Panc1 (cell line): ENCODE data around the gene MAP7D3. TPM values are rescaled to one million over a fixed set of nuclear protein-coding genes. Genes with fewer than 3 reads are reported as not detected.

ENCODE experiments used
- ATAC-seq: fragments of 200-7000 bp; cut with Tn5 transposase; 2 replicates; pipeline ENCODE4 v1.9.1; 2020; ENCODE audit warnings: mild to moderate bottlenecking, moderate library complexity
- BruUV-seq: library from RNA; stranded (reverse); fragments of 400-500 nt; replicated peaks from 2 replicates; lab custom pipeline; 2021; lab: Mats Ljungman, UMichigan
- CTCF ChIA-PET: fragments of 300-600 bp; sonication (Branson Sonifier 250); formaldehyde crosslinking; loops from one replicate; lab custom pipeline; 2022; ENCODE audit warnings: antibody characterized with exemption; lab: Charles Lee
- POLR2A ChIA-PET: fragments of 300-600 bp; sonication (Branson Sonifier 250); formaldehyde crosslinking; loops from one replicate; lab custom pipeline; 2022; ENCODE audit warnings: antibody characterized with exemption; lab: Charles Lee
- DNase-seq: peaks from one replicate; pipeline ENCODE4 v3.0.0-alpha.2; 2010; ENCODE audit warnings: low read depth, low spot score
- H3K27ac ChIP-seq: 2 replicates; pipeline ENCODE4 v1.5.1; 2011; ENCODE audit warnings: mild to moderate bottlenecking, low read length, inconsistent platforms
- H3K27me3 ChIP-seq: fragments of 200-500 bp; sonication (Bioruptor generic); 2 replicates; pipeline ENCODE4 v1.6.0; 2014; ENCODE audit warnings: low read length, inconsistent platforms; ENCODE audit not compliant: control insufficient read depth, insufficient read depth
- H3K36me3 ChIP-seq: fragments of 200-500 bp; sonication (Bioruptor generic); 2 replicates; pipeline ENCODE4 v1.5.1; 2014; ENCODE audit warnings: inconsistent platforms, mild to moderate bottlenecking, low read length, moderate library complexity; ENCODE audit not compliant: control insufficient read depth, insufficient read depth
- H3K4me1 ChIP-seq: 2 replicates; pipeline ENCODE4 v1.5.1; 2011; ENCODE audit warnings: inconsistent platforms, mild to moderate bottlenecking, low read length, moderate library complexity; ENCODE audit not compliant: control insufficient read depth, insufficient read depth
- H3K4me3 ChIP-seq, 2 experiments: 2 replicates each; pipeline ENCODE4 v1.5.1; 2011 to 2012; ENCODE audit warnings: low read depth in 2 of 2, low read length in 2 of 2, mild to moderate bottlenecking in 2 of 2, inconsistent platforms in 1 of 2, moderate library complexity in 1 of 2
- H3K9me3 ChIP-seq: fragments of 200-500 bp; sonication (Bioruptor generic); 2 replicates; pipeline ENCODE4 v1.5.1; 2014; ENCODE audit warnings: low read depth, mild to moderate bottlenecking, inconsistent platforms, low read length, moderate library complexity; ENCODE audit not compliant: control insufficient read depth, insufficient read depth
- CTCF ChIP-seq: fragments of 450-650 bp; IDR thresholded peaks from 2 replicates; pipeline ENCODE4 v1.5.1; 2017; ENCODE audit warnings: mild to moderate bottlenecking
- POLR2AphosphoS5 ChIP-seq: IDR thresholded peaks from 2 replicates; pipeline ENCODE4 v1.6.1; 2012; ENCODE audit warnings: mild to moderate bottlenecking, low read depth, low read length, moderate library complexity
- SIN3A ChIP-seq: IDR thresholded peaks from 2 replicates; pipeline ENCODE4 v1.6.1; 2012; ENCODE audit warnings: low read depth, mild to moderate bottlenecking, low read length, moderate library complexity, borderline replicate concordance; ENCODE audit not compliant: insufficient read depth
- TCF7L2 ChIP-seq: IDR thresholded peaks from 2 replicates; pipeline ENCODE4 v1.6.1; 2011; ENCODE audit warnings: mild to moderate bottlenecking, low read depth, low read length, inconsistent platforms
- in situ Hi-C: cut with HindIII; loops from 2 replicates; pipeline ENCODE4 v1.10.0; 2016; ENCODE audit warnings: low sequenced_read_pairs, low pct_unique_long_range_greater_than_20kb
- intact Hi-C: fragments of 100-400 bp; cut with micrococcal nuclease; formaldehyde crosslinking; loops from one replicate; pipeline ENCODE4 v1.10.0; 2022; ENCODE audit not compliant: unreplicated experiment
- total RNA-seq: library from RNA; stranded (reverse); gene quantifications from one replicate; pipeline ENCODE4 v1.2.1, GENCODE V29; 2021; ENCODE audit not compliant: unreplicated experiment
- TF ChIP-seq, protein P1 (sequence below), 2 experiments: IDR thresholded peaks; 2 replicates each; pipeline ENCODE4 v1.6.1; 2011 to 2012; ENCODE audit warnings: low read depth in 2 of 2, control low read depth in 1 of 2, low read length in 1 of 2, mild to moderate bottlenecking in 1 of 2, moderate library complexity in 1 of 2; ENCODE audit not compliant: insufficient read depth in 1 of 2

Gene MAP7D3
- total RNA-seq, 1 experiment from 2014 or later, result 23.3 TPM

- Histone ChIP-seq H3K4me1 (no peaks in the 10 kb centered on the region), H3K36me3 (no peaks in the 10 kb centered on the region), H3K27ac (no peak overlapping the region), H3K4me3 (no peak overlapping the region), H3K9me3 (no peaks in the 10 kb centered on the region), H3K27me3 (no peaks in the 10 kb centered on the region; the same call in 1 of the 2 replicates)
- ChIA-PET CTCF (interaction anchor here (0.7 kb wide), 1 partner anchor 11 kb away, joined by 3 read pairs; no protein-coding TSS in a partner anchor), POLR2A (no interaction called here)
- no peak for TF ChIP-seq TCF7L2
- TF ChIP-seq SIN3A, result no peak
- TF ChIP-seq CTCF, result no peak
- TF ChIP-seq POLR2AphosphoS5, result no peak
- TF ChIP-seq, protein P1, sequence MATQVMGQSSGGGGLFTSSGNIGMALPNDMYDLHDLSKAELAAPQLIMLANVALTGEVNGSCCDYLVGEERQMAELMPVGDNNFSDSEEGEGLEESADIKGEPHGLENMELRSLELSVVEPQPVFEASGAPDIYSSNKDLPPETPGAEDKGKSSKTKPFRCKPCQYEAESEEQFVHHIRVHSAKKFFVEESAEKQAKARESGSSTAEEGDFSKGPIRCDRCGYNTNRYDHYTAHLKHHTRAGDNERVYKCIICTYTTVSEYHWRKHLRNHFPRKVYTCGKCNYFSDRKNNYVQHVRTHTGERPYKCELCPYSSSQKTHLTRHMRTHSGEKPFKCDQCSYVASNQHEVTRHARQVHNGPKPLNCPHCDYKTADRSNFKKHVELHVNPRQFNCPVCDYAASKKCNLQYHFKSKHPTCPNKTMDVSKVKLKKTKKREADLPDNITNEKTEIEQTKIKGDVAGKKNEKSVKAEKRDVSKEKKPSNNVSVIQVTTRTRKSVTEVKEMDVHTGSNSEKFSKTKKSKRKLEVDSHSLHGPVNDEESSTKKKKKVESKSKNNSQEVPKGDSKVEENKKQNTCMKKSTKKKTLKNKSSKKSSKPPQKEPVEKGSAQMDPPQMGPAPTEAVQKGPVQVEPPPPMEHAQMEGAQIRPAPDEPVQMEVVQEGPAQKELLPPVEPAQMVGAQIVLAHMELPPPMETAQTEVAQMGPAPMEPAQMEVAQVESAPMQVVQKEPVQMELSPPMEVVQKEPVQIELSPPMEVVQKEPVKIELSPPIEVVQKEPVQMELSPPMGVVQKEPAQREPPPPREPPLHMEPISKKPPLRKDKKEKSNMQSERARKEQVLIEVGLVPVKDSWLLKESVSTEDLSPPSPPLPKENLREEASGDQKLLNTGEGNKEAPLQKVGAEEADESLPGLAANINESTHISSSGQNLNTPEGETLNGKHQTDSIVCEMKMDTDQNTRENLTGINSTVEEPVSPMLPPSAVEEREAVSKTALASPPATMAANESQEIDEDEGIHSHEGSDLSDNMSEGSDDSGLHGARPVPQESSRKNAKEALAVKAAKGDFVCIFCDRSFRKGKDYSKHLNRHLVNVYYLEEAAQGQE (IDR thresholded peaks at IDR 0.05; ENCODE audit: insufficient read depth in 1 of 2, low read depth in 2 of 2, low read length in 1 of 2), result no peak
- no TSS peak for BruUV-seq
- no peak for DNase-seq
- no peak for ATAC-seq
- intact Hi-C loops (no loop called here), in situ Hi-C loops (no loop called here)
These were observed 54.5 kb downstream of the MAP7D3 start for GRCh38 chrX:136196691-136197155.

GRCh38 chrX:136195247-136195646 is 56.0 kb downstream of the MAP7D3 start:
- CTCF ChIA-PET, result no interaction called here
- Histone ChIP-seq H3K4me1 (no peaks in the 10 kb centered on the region), H3K9me3 (no peaks in the 10 kb centered on the region), H3K4me3 (no peak overlapping the region), H3K27ac (no peak overlapping the region), H3K27me3 (no peaks in the 10 kb centered on the region; the same call in 1 of the 2 replicates), H3K36me3 (no peaks in the 10 kb centered on the region)
- intact Hi-C loops (no loop called here), in situ Hi-C loops (no loop called here)
- no peak for ATAC-seq
- BruUV-seq, result no TSS peak
- TF ChIP-seq, protein P1 (IDR thresholded peaks at IDR 0.05; ENCODE audit: insufficient read depth in 1 of 2, low read depth in 2 of 2, low read length in 1 of 2), result no peak
- TF ChIP-seq SIN3A (no peak), TCF7L2 (no peak), POLR2AphosphoS5 (no peak), CTCF (no peak)
- DNase-seq, result no peak
- POLR2A ChIA-PET, result no interaction called here
